ENCODE measurements around the gene HLA-A. TPM values are rescaled to one million over a fixed set of nuclear protein-coding genes. Genes with fewer than 3 reads are reported as not detected.

Gene HLA-A
- total and polyA plus RNA-seq, 2 experiments from 2014 or later, result 170 to 203 TPM

DNA sequence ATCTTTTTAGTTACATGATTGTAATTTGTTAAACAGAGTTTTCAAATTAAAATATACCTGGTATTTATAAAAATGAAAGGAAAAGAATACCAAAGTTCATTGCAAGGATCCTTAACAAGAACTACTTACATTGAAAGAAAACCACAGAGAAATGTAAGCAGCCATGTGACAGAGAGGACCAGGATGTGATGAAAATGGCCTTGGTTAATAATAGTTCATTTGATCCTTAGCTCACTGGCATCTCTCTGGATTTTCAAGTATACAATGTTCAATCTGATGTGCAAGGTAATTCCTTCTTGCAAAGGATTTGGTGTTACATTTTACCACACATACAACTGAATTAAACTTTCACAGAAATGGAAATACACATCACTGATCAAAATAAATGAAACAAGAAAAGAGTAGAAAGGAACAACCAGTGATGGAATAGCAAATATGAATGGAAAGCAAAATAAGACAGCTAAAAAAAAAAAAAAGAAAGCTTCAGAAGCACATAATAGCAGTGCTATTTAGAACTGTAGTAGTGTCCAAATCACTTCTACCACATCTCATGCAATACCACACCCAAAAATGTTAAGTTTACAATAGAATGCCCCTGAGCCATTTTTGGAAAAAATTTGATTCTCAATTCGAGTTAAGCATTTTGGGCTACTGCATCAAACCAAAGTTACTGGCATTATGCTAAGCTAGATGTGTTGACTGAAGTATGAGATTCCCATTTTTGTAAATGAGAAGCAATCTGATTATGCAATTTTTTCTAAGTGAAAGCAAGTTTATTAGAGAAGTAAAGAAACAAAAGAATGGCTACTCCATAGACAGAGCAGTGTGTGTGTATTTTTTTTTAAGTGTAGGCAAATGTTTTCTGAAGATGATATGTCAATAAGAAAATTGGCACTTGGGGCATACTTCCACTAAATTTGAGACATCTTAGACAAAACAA, 22.6 kb upstream of the HLA-A start (continued):
- TF ChIP-seq, protein P1, sequence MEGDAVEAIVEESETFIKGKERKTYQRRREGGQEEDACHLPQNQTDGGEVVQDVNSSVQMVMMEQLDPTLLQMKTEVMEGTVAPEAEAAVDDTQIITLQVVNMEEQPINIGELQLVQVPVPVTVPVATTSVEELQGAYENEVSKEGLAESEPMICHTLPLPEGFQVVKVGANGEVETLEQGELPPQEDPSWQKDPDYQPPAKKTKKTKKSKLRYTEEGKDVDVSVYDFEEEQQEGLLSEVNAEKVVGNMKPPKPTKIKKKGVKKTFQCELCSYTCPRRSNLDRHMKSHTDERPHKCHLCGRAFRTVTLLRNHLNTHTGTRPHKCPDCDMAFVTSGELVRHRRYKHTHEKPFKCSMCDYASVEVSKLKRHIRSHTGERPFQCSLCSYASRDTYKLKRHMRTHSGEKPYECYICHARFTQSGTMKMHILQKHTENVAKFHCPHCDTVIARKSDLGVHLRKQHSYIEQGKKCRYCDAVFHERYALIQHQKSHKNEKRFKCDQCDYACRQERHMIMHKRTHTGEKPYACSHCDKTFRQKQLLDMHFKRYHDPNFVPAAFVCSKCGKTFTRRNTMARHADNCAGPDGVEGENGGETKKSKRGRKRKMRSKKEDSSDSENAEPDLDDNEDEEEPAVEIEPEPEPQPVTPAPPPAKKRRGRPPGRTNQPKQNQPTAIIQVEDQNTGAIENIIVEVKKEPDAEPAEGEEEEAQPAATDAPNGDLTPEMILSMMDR (conservative IDR thresholded peaks at IDR 0.05; ENCODE audit: low read depth in 2 of 2), result no peak
- TF ChIP-seq STAT1 (IDR thresholded peaks at IDR 0.05; ENCODE audit: unreplicated experiment), result no peak
- no peak for TF ChIP-seq ZNF331 (CRISPR knock-in tag; IDR thresholded peaks at IDR 0.05; ENCODE audit: low read depth)
- TF ChIP-seq CREB1 (CRISPR knock-in tag; IDR thresholded peaks at IDR 0.05; ENCODE audit: low read depth), result no peak
- no peak for TF ChIP-seq ZNF114 (CRISPR knock-in tag; IDR thresholded peaks at IDR 0.05)
- no peak for TF ChIP-seq POLR2AphosphoS5 (IDR thresholded peaks at IDR 0.05; ENCODE audit: low read depth)
- TF ChIP-seq, protein P2, sequence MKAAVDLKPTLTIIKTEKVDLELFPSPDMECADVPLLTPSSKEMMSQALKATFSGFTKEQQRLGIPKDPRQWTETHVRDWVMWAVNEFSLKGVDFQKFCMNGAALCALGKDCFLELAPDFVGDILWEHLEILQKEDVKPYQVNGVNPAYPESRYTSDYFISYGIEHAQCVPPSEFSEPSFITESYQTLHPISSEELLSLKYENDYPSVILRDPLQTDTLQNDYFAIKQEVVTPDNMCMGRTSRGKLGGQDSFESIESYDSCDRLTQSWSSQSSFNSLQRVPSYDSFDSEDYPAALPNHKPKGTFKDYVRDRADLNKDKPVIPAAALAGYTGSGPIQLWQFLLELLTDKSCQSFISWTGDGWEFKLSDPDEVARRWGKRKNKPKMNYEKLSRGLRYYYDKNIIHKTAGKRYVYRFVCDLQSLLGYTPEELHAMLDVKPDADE (IDR thresholded peaks at IDR 0.05), result no peak
- TF ChIP-seq EZH2phosphoT487 (IDR thresholded peaks at IDR 0.05; ENCODE audit: unreplicated experiment), result no peak
- TF ChIP-seq NANOG (IDR thresholded peaks at IDR 0.05; ENCODE audit: borderline replicate concordance), result no peak
- TF ChIP-seq JUNB (IDR thresholded peaks at IDR 0.05; ENCODE audit: unreplicated experiment), result no peak
- no peak for TF ChIP-seq EZH2 (IDR thresholded peaks at IDR 0.05; ENCODE audit: low read depth, unreplicated experiment)
- TF ChIP-seq, protein P3, sequence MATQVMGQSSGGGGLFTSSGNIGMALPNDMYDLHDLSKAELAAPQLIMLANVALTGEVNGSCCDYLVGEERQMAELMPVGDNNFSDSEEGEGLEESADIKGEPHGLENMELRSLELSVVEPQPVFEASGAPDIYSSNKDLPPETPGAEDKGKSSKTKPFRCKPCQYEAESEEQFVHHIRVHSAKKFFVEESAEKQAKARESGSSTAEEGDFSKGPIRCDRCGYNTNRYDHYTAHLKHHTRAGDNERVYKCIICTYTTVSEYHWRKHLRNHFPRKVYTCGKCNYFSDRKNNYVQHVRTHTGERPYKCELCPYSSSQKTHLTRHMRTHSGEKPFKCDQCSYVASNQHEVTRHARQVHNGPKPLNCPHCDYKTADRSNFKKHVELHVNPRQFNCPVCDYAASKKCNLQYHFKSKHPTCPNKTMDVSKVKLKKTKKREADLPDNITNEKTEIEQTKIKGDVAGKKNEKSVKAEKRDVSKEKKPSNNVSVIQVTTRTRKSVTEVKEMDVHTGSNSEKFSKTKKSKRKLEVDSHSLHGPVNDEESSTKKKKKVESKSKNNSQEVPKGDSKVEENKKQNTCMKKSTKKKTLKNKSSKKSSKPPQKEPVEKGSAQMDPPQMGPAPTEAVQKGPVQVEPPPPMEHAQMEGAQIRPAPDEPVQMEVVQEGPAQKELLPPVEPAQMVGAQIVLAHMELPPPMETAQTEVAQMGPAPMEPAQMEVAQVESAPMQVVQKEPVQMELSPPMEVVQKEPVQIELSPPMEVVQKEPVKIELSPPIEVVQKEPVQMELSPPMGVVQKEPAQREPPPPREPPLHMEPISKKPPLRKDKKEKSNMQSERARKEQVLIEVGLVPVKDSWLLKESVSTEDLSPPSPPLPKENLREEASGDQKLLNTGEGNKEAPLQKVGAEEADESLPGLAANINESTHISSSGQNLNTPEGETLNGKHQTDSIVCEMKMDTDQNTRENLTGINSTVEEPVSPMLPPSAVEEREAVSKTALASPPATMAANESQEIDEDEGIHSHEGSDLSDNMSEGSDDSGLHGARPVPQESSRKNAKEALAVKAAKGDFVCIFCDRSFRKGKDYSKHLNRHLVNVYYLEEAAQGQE (IDR thresholded peaks at IDR 0.05; ENCODE audit: unreplicated experiment), result no peak
